HepG2 (cell line): Measurements from ENCODE around the gene PCDH11Y.
"Not testable (repeated sequence)": the region's sequence is repeated elsewhere in the genome, so short reads cannot be mapped to it uniquely, and the experiment has no call there.

ENCODE experiments used
- ARNTL ChIP-seq: sonication (generic); formaldehyde crosslinking; IDR thresholded peaks from 2 replicates; pipeline ENCODE4 v1.4.0; 2020; ENCODE audit warnings: mild to moderate bottlenecking, missing genetic modification reagents
- CHD2 ChIP-seq: IDR thresholded peaks from 2 replicates; pipeline ENCODE4 v1.6.1; 2011; ENCODE audit warnings: low read depth, low read length, improper control_type of control experiment
- GABPB1 ChIP-seq: IDR thresholded peaks from 2 replicates; pipeline ENCODE4 v1.6.1; 2016; ENCODE audit warnings: mild to moderate bottlenecking, missing genetic modification reagents, moderate library complexity, missing compliant biosample characterization
- PHF5A ChIP-seq: IDR thresholded peaks from one replicate; pipeline ENCODE4 v1.6.1; 2018; ENCODE audit warnings: low read depth, missing genetic modification reagents; ENCODE audit not compliant: unreplicated experiment
- RNF2 ChIP-seq: fragments of 450-650 bp; conservative IDR thresholded peaks from 2 replicates; pipeline ENCODE4 v1.6.1; 2016; ENCODE audit warnings: low read depth
- ZNF260 ChIP-seq: sonication (generic); formaldehyde crosslinking; IDR thresholded peaks from 2 replicates; pipeline ENCODE4 v1.4.0; 2020; ENCODE audit warnings: missing genetic modification reagents, low read depth, mild to moderate bottlenecking, borderline replicate concordance
- TF ChIP-seq, protein P1 (sequence below): sonication (generic); formaldehyde crosslinking; IDR thresholded peaks from 2 replicates; pipeline ENCODE4 v1.9.0; 2021; ENCODE audit warnings: missing genetic modification reagents, borderline replicate concordance
- TF ChIP-seq, protein P2 (sequence below): sonication (generic); formaldehyde crosslinking; IDR thresholded peaks from 2 replicates; pipeline ENCODE4 v1.5.0; 2020; ENCODE audit warnings: missing genetic modification reagents, mild to moderate bottlenecking, borderline replicate concordance
- TF ChIP-seq, protein P3 (sequence below): sonication (generic); formaldehyde crosslinking; IDR thresholded peaks from 2 replicates; pipeline ENCODE4 v1.4.0; 2020; ENCODE audit warnings: missing genetic modification reagents, mild to moderate bottlenecking, borderline replicate concordance

DNA sequence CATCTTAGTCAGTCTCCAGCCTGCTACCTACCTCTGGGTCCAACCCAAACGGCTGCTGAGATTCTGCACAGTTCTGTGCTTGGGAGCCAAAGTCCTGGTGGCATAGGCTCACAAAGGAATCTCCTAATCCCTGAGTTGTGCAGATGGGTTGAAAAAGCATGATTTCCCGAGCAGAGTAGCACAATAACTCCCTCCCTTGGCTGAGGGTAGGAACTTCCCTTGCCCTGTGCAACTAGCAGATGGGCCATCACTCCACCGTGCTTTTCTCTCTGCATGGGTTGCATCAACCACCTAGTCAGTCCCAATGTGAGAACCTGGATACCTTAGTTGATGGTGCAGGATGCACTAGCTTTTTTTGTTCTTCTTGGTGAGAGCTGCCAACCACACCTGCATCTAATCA, 82.9 kb downstream of the PCDH11Y start:
- TF ChIP-seq, protein P1, sequence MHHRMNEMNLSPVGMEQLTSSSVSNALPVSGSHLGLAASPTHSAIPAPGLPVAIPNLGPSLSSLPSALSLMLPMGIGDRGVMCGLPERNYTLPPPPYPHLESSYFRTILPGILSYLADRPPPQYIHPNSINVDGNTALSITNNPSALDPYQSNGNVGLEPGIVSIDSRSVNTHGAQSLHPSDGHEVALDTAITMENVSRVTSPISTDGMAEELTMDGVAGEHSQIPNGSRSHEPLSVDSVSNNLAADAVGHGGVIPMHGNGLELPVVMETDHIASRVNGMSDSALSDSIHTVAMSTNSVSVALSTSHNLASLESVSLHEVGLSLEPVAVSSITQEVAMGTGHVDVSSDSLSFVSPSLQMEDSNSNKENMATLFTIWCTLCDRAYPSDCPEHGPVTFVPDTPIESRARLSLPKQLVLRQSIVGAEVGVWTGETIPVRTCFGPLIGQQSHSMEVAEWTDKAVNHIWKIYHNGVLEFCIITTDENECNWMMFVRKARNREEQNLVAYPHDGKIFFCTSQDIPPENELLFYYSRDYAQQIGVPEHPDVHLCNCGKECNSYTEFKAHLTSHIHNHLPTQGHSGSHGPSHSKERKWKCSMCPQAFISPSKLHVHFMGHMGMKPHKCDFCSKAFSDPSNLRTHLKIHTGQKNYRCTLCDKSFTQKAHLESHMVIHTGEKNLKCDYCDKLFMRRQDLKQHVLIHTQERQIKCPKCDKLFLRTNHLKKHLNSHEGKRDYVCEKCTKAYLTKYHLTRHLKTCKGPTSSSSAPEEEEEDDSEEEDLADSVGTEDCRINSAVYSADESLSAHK (CRISPR knock-in tag): not testable (repeated sequence)
- TF ChIP-seq ZNF260 (CRISPR knock-in tag); CHD2; RNF2; GABPB1; PHF5A (CRISPR knock-in tag); ARNTL: not testable (repeated sequence)
- TF ChIP-seq, protein P2, sequence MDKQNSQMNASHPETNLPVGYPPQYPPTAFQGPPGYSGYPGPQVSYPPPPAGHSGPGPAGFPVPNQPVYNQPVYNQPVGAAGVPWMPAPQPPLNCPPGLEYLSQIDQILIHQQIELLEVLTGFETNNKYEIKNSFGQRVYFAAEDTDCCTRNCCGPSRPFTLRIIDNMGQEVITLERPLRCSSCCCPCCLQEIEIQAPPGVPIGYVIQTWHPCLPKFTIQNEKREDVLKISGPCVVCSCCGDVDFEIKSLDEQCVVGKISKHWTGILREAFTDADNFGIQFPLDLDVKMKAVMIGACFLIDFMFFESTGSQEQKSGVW: not testable (repeated sequence)
- TF ChIP-seq, protein P3, sequence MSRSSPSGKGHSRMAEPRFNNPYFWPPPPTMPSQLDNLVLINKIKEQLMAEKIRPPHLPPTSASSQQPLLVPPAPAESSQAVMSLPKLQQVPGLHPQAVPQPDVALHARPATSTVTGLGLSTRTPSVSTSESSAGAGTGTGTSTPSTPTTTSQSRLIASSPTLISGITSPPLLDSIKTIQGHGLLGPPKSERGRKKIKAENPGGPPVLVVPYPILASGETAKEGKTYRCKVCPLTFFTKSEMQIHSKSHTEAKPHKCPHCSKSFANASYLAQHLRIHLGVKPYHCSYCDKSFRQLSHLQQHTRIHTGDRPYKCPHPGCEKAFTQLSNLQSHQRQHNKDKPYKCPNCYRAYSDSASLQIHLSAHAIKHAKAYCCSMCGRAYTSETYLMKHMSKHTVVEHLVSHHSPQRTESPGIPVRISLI (CRISPR knock-in tag): not testable (repeated sequence)
